BE2C (cell line): ENCODE measurements around the gene ZSCAN16.

Experiments
- DNase-seq: peaks from one replicate; pipeline ENCODE4 v3.0.0-alpha.2; 2020
- H3K27me3 ChIP-seq: fragments of 250-450 bp; sonication (Bioruptor Pico); 2 replicates; pipeline ENCODE4 v1.5.1; 2020; ENCODE audit warnings: mild to moderate bottlenecking
- H3K36me3 ChIP-seq: fragments of 250-450 bp; sonication (Bioruptor Pico); 2 replicates; pipeline ENCODE4 v1.5.1; 2020; ENCODE audit warnings: mild to moderate bottlenecking
- H3K4me1 ChIP-seq: fragments of 250-450 bp; sonication (Bioruptor Pico); 2 replicates; pipeline ENCODE4 v1.5.1; 2020
- H3K4me3 ChIP-seq: 2 replicates; pipeline ENCODE4 v1.5.1; 2011; ENCODE audit warnings: low read depth, low read length
- H3K9me3 ChIP-seq: fragments of 250-450 bp; sonication (Bioruptor Pico); 2 replicates; pipeline ENCODE4 v1.5.1; 2020
- CTCF ChIP-seq: IDR thresholded peaks from 2 replicates; pipeline ENCODE4 v1.5.1; 2012; ENCODE audit warnings: mild to moderate bottlenecking, low read depth, low read length

Gene ZSCAN16

GRCh38 chr6:28107506-28107905, 16.9 kb upstream of the ZSCAN16 start:
- TF ChIP-seq CTCF: no peak
- no peak overlapping the region for H3K4me3 ChIP-seq
- no peak for DNase-seq
- H3K4me1 ChIP-seq: no peaks in the 10 kb centered on the region
- H3K9me3 ChIP-seq: no peaks in the 10 kb centered on the region
- H3K27me3 ChIP-seq: no peaks in the 10 kb centered on the region
- no peaks in the 10 kb centered on the region for H3K36me3 ChIP-seq

GRCh38 chr6:28111964-28112363, 12.4 kb upstream of the ZSCAN16 start:
- peaks cover 8% of the 10 kb centered on the region for H3K36me3 ChIP-seq
- H3K9me3 ChIP-seq: no peaks in the 10 kb centered on the region
- no peaks in the 10 kb centered on the region for H3K4me1 ChIP-seq
- H3K27me3 ChIP-seq: no peaks in the 10 kb centered on the region
- no peak for TF ChIP-seq CTCF
- DNase-seq: no peak
- H3K4me3 ChIP-seq: no peak overlapping the region

GRCh38 chr6:28115799-28116198, 8.6 kb upstream of the ZSCAN16 start:
- Histone ChIP-seq H3K4me1 (no peaks in the 10 kb centered on the region), H3K27me3 (no peaks in the 10 kb centered on the region), H3K9me3 (no peaks in the 10 kb centered on the region), H3K4me3 (no peak overlapping the region), H3K36me3 (peaks cover 15% of the 10 kb centered on the region)
- no peak for TF ChIP-seq CTCF
- no peak for DNase-seq

- no peak for DNase-seq
- no peaks in the 10 kb centered on the region for H3K9me3 ChIP-seq
- H3K4me1 ChIP-seq: no peaks in the 10 kb centered on the region
- peaks cover 17% of the 10 kb centered on the region for H3K36me3 ChIP-seq
- H3K4me3 ChIP-seq: no peak overlapping the region
- H3K27me3 ChIP-seq: no peaks in the 10 kb centered on the region
- 0 out of 2 replicates have a peak, but pooled peaks have one; percentile 6 for TF ChIP-seq CTCF
These were observed 6.9 kb upstream of the ZSCAN16 start for GRCh38 chr6:28117386-28118050.

- no peaks in the 10 kb centered on the region for H3K4me1 ChIP-seq
- peaks cover 17% of the 10 kb centered on the region for H3K36me3 ChIP-seq
These were observed 6.2 kb upstream of the ZSCAN16 start for GRCh38 chr6:28118217-28118616.

More at GRCh38 chr6:28118217-28118616, 6.2 kb upstream of the ZSCAN16 start:
- no peak for TF ChIP-seq CTCF
- no peak overlapping the region for H3K4me3 ChIP-seq
- no peaks in the 10 kb centered on the region for H3K9me3 ChIP-seq
- no peak for DNase-seq
- H3K27me3 ChIP-seq: no peaks in the 10 kb centered on the region
